LNCAP (cell line): Measurements from ENCODE around the gene THAP9.

Experiments
- CTCF ChIP-seq: fragments of 450-650 bp; IDR thresholded peaks from 2 replicates; pipeline ENCODE4 v1.5.1; 2017; ENCODE audit warnings: mild to moderate bottlenecking

THAP9 gene

DNA sequence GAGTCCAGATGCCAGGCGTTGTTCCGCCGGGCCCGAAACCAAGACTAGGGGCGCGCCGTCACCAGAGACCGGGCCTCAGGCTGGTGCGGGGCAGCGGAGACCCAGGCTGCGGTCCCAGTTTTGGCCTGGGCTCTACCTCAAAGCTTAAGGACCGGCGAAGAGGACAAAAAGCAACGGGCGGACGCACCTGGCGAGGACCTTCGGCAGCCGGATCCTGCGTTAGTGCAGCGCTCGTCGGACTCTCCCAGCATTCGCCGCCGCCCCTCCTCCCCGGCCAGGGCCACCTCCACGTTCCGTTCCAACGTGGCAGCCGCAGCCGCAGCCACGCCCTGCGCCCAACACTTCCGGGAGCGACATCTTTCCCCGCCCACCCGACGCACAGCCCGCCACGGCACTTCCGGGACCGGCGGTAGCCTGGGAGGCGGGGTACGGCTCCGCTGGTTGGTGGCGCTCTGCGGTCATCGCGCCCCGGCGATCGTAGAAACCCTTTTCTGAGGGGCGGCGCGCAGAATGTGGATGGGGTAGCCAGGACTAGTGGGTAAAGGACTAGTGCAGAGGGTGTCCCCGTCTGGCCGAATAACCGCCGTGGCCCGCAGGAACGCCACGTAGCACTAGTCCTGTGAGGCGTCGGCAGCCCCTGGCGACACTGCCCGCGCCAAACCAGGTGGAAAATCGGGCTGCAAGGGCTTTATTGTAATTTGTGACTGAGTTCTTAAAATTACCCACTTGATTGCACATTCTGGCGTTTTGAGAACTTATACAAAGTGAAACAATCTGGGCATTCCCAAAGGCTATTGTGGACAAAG, 9.4 kb upstream of the THAP9 start, which contains the start of gene SEC31A:
Gene SEC31A, minus strand, starts transcription at position 253 of the 806 bp plus-strand sequence. CDS start 9,217 bp downstream, outside the sequence.
- peak; percentile 19; the same call in 1 of the 2 replicates for TF ChIP-seq CTCF

- no peak for TF ChIP-seq CTCF
Observed at GRCh38 chr4:82891707-82892466, 8.6 kb upstream of the THAP9 start.

- no peak for TF ChIP-seq CTCF
Observed at GRCh38 chr4:82892467-82892802, 8.1 kb upstream of the THAP9 start.

GRCh38 chr4:82893942-82894341, 6.6 kb upstream of the THAP9 start:
- TF ChIP-seq CTCF = no peak

DNA sequence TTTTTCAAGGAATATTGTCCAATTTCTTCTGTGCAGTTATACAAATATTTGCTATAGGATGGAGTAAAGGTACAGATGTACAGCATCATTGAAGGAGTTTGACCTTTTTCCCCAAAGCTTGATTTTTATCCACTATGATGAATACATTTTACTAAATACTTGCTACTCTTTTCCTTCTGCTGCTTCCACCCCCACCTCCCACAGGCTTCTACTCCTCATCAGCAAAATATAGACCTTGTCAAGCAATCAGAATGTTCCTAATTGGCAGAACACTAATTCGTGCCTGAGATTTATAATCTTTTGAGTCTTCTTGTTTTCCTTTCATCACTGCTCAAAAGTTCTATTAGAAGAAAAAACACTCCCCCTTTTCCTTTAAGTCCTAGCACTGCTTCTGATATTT, 3.8 kb upstream of the THAP9 start:
- TF ChIP-seq CTCF = no peak

- TF ChIP-seq CTCF = peak; percentile 57
Observed at GRCh38 chr4:82898322-82899243, 2.0 kb upstream of the THAP9 start.
